ENCODE data around the gene SCARB1. TPM values are rescaled to one million over a fixed set of nuclear protein-coding genes. Genes with fewer than 3 reads are reported as not detected.

The SCARB1 gene
- polyA plus RNA-seq, 1 donor, result 167 TPM

DNA sequence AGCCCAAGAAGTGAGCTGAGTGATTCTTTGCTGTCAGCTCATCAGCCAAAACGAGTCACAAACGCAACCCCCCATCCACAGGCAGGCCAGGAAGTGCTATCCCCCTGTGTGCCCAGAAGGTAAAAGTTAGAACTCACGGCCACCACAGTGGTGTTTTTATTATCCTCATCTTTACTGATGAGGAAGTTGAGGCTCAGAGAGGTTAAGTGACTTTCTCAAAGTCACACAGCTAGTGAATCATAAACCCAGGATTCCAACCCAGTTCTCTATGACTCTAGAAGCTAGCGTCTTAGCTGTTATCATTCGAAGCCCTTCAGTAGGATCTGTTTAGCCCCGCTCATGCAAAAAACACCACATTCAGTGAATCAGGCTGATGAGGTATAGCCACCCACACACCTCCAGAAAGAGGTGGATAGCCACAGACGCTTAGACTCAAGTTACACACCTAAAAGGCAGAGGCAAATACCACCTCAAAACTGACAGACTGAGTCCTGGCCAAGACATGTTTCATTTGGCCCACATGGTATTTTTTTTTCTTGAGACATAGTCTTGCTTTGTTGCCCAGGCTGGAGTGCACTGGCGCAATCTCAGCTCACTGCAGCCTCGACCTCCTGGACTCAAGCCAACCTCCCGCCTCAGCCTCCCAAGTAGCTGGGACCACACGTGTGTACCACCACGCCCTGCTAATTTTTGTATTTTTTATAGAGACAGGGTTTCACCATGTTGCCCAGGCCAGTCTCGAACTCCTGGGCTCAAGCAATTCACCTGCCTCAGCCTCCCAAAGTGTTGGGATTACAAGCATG, 100.7 kb downstream of the SCARB1 start:
- Histone ChIP-seq H3K27ac (ENCODE audit: low read length) (no peak overlapping the region), H3K4me1 (ENCODE audit: control insufficient read depth, insufficient read depth, low read length) (peaks cover 3% of the 10 kb centered on the region), H3K36me3 (ENCODE audit: control insufficient read depth, insufficient read depth, low read length) (no peaks in the 10 kb centered on the region), H3K9me3 (ENCODE audit: control insufficient read depth, low read depth, low read length) (peaks cover 10% of the 10 kb centered on the region), H3K4me3 (ENCODE audit: low read length) (no peak overlapping the region), H3K27me3 (ENCODE audit: control insufficient read depth, insufficient read depth, low read length) (peaks cover 4% of the 10 kb centered on the region)
- no peak for DNase-seq
- WGBS (ENCODE audit: insufficient coverage, low lambda C conversion rate), result no CpG with 5 or more reads among the region's 13 CpGs

DNA sequence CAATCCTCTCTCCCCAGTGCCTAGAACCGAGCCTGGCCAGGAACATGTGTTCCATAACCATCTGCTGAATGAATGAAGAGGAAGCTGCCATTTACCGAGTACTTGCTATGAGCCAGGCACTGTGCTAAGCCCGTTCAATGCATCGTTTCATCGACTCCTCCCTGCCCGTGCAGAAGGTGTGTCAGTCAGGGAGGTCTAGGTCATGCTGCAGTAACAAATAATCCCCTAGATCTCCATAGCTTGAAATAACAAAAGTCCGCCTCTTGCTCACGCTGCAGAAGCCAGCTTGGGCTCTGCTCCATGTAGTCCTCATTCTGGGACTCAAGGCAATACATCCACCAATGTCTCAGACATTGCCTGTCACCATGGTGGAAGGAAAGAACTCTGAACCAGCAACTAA, 101.3 kb downstream of the SCARB1 start:
- DNase-seq, result no peak
- Histone ChIP-seq H3K4me1 (ENCODE audit: control insufficient read depth, insufficient read depth, low read length) (peaks cover 3% of the 10 kb centered on the region), H3K27me3 (ENCODE audit: control insufficient read depth, insufficient read depth, low read length) (peaks cover 4% of the 10 kb centered on the region), H3K27ac (ENCODE audit: low read length) (no peak overlapping the region), H3K4me3 (ENCODE audit: low read length) (no peak overlapping the region), H3K36me3 (ENCODE audit: control insufficient read depth, insufficient read depth, low read length) (no peaks in the 10 kb centered on the region), H3K9me3 (ENCODE audit: control insufficient read depth, low read depth, low read length) (peaks cover 10% of the 10 kb centered on the region)
- WGBS (ENCODE audit: insufficient coverage, low lambda C conversion rate), result no CpG with 5 or more reads among the region's 8 CpGs

DNA sequence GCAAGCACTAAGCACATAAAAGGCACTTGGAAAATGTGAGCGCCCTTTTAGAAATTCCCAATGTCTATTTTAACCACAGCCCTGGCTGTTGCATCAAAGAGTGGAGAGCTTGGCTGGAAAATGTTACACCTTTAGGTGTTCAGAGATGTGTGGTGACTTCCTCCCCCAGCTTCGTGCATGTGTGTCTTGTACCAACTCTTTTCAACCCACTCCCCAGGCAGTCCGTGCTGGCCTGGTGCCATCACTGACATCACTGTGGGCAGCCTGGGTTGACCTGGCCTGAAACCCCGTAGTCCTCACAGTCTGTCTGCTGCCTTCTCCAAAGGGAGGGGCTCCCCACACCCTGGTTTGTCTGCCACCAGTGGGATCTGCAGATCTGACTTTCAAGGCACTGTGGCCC, 101.8 kb downstream of the SCARB1 start:
- peaks cover 11% of the 10 kb centered on the region for H3K9me3 ChIP-seq (ENCODE audit: control insufficient read depth, low read depth, low read length)
- H3K27ac ChIP-seq (ENCODE audit: low read length), result no peak overlapping the region
- peaks cover 3% of the 10 kb centered on the region for H3K4me1 ChIP-seq (ENCODE audit: control insufficient read depth, insufficient read depth, low read length)
- no peak for DNase-seq
- H3K36me3 ChIP-seq (ENCODE audit: control insufficient read depth, insufficient read depth, low read length), result no peaks in the 10 kb centered on the region
- no peak overlapping the region for H3K4me3 ChIP-seq (ENCODE audit: low read length)
- WGBS (ENCODE audit: insufficient coverage, low lambda C conversion rate), result no CpG with 5 or more reads among the region's 4 CpGs
- H3K27me3 ChIP-seq (ENCODE audit: control insufficient read depth, insufficient read depth, low read length), result peaks cover 4% of the 10 kb centered on the region

DNA sequence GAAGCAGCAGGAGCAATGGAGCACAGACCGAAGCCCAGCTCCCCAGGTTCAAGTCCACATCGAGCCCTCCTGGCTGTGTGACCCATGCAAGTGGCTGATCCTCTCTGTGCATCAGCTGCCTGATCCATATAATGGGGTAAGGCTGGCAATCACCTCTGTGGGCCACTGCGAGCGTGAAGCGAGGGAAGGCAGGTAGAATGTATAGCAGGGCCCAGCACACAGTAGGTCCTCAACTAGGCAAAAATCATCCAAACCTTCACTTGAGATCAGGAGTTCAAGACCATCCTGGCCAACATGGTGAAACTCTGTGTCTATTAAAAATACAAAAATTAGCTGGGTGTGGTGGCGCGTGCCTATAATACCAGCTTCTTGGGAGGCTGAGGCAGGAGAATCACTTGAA, 102.6 kb downstream of the SCARB1 start:
- no CpG with 5 or more reads among the region's 7 CpGs for WGBS (ENCODE audit: insufficient coverage, low lambda C conversion rate)
- no peak overlapping the region for H3K4me3 ChIP-seq (ENCODE audit: low read length)
- no peaks in the 10 kb centered on the region for H3K36me3 ChIP-seq (ENCODE audit: control insufficient read depth, insufficient read depth, low read length)
- H3K27ac ChIP-seq (ENCODE audit: low read length), result no peak overlapping the region
- H3K27me3 ChIP-seq (ENCODE audit: control insufficient read depth, insufficient read depth, low read length), result peaks cover 4% of the 10 kb centered on the region
- peaks cover 3% of the 10 kb centered on the region for H3K4me1 ChIP-seq (ENCODE audit: control insufficient read depth, insufficient read depth, low read length)
- peaks cover 11% of the 10 kb centered on the region for H3K9me3 ChIP-seq (ENCODE audit: control insufficient read depth, low read depth, low read length)
- DNase-seq, result no peak

DNA sequence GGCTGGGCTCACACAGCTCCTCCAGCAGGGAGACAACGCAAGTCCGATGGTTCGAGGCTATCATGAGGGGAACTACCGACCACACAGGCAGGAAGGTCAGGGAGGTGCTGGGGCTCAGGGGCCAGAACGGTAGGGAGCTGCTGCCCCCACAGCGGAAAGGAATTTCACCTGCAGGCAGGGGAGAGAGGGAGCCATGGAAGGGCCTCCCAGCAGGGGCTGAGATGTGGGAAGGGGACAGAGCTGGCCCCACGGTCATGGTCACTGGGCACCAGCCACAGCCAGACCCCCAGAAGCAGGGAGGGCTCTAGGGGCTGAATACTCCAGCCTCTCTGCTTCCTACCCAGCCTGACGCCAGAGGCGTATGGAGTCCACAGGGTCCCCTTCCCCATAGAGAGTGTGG, 103.1 kb downstream of the SCARB1 start:
- no peaks in the 10 kb centered on the region for H3K36me3 ChIP-seq (ENCODE audit: control insufficient read depth, insufficient read depth, low read length)
- H3K4me1 ChIP-seq (ENCODE audit: control insufficient read depth, insufficient read depth, low read length), result no peaks in the 10 kb centered on the region
- H3K27me3 ChIP-seq (ENCODE audit: control insufficient read depth, insufficient read depth, low read length), result peaks cover 4% of the 10 kb centered on the region
- H3K9me3 ChIP-seq (ENCODE audit: control insufficient read depth, low read depth, low read length), result peaks cover 11% of the 10 kb centered on the region
- H3K27ac ChIP-seq (ENCODE audit: low read length), result no peak overlapping the region
- DNase-seq, result no peak
- WGBS (ENCODE audit: insufficient coverage, low lambda C conversion rate), result no CpG with 5 or more reads among the region's 9 CpGs
- H3K4me3 ChIP-seq (ENCODE audit: low read length), result no peak overlapping the region

DNA sequence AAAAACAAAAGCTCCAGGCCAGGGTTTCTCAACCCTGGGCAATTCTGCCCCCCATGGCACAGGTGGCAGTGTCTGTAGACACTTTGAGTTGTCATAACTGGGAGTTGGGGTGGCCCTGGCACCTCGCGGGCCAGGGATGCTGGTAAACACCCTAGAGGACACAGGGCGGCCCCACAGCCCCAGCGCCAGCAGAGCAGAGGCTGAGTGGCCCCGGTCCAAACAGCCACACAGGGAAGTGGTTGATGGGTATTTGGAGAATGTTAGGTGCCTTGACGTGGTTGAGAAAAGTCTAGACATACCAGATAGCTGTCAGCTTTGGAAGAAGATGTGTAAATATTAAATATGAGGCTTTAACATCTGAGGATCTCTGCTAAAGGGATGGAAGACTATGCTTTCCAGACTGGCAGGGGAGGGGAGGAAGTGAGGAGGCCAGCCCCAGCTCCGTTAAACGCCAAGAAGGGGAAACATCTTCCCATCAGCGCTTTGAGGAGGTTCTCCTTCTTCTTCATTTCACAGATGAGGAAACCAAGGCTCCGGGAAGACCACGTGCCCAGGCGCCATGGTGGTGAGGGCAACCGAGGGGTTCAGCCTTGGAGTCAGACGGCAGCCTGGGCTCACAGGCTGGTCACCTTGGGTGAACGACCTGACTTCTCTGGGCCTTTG, 103.7 kb downstream of the SCARB1 start:
- Histone ChIP-seq H3K4me3 (ENCODE audit: low read length) (no peak overlapping the region), H3K36me3 (ENCODE audit: control insufficient read depth, insufficient read depth, low read length) (no peaks in the 10 kb centered on the region), H3K27me3 (ENCODE audit: control insufficient read depth, insufficient read depth, low read length) (peaks cover 4% of the 10 kb centered on the region), H3K27ac (ENCODE audit: low read length) (no peak overlapping the region), H3K9me3 (ENCODE audit: control insufficient read depth, low read depth, low read length) (peaks cover 11% of the 10 kb centered on the region), H3K4me1 (ENCODE audit: control insufficient read depth, insufficient read depth, low read length) (peaks cover 2% of the 10 kb centered on the region)
- DNase-seq, result no peak
- no CpG with 5 or more reads among the region's 15 CpGs for WGBS (ENCODE audit: insufficient coverage, low lambda C conversion rate)

DNA sequence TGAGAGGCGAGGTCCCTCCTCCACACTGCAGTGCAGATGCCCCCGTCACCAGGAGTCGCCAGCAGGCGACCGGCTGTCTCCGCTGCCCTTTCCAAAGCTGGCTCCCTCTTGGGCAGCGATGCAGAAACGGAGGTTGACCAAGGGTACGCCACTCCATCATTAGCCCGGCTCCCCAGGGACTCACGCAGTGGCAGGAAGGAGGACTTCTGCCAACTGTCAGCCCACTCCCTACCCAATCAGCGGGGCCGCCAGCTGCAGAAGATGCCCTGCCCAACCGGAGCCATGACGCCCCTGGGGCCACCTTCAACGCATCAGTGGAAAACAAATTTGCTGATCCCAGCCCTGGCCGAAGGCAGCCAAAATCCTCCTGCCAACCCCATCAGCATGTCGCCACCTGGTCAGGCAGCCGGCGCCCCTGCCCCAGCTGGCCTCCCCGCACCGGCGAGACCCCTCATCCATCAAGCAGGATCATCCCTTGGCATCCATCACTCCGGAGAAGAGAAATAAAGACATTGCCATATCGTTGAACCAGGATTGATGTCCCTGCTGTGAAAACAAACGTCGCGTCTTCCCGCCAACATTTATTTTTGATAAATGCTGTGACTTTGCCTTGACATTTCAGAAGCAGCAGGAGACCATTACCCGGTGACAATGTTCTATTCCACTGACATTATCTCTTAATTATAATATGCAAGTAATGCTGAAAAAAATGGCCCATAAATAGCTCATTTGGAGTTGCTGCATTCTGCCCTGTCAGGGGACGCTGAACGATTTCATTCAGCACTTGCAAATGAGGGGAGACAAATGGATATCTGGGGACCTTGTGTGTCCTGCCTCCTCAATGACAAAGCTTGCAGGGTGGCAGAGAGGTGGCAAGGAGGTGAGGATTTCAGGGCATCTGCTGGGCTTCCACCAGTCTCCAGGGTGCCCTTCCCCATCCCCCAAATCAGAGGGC, 105.1 kb downstream of the SCARB1 start:
- DNase-seq, result no peak
- Histone ChIP-seq H3K27ac (ENCODE audit: low read length) (no peak overlapping the region), H3K4me3 (ENCODE audit: low read length) (no peak overlapping the region), H3K36me3 (ENCODE audit: control insufficient read depth, insufficient read depth, low read length) (no peaks in the 10 kb centered on the region), H3K9me3 (ENCODE audit: control insufficient read depth, low read depth, low read length) (peaks cover 4% of the 10 kb centered on the region), H3K4me1 (ENCODE audit: control insufficient read depth, insufficient read depth, low read length) (peaks cover 7% of the 10 kb centered on the region), H3K27me3 (ENCODE audit: control insufficient read depth, insufficient read depth, low read length) (peaks cover 4% of the 10 kb centered on the region)
- no CpG with 5 or more reads among the region's 32 CpGs for WGBS (ENCODE audit: insufficient coverage, low lambda C conversion rate)

DNA sequence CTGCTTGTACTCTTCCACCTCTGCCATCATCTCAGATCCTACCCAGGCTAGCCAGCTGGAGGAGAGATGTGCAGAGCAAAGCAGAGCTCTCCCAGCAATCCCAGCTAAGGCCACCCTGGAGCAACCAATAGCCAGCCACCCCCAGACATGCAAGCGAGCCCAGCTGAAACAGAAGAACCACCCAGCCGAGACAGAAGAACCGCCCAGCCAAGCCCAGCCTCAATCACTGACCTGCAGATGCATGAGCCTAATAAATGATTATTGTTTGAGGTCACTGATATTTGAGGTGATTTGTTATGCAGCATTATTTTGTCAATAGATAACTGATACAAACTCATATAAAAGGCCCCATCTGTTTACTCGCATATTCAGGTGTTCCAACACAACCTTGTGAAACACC, 106.3 kb downstream of the SCARB1 start:
- Histone ChIP-seq H3K4me1 (ENCODE audit: control insufficient read depth, insufficient read depth, low read length) (peaks cover 7% of the 10 kb centered on the region), H3K27me3 (ENCODE audit: control insufficient read depth, insufficient read depth, low read length) (peaks cover 4% of the 10 kb centered on the region), H3K36me3 (ENCODE audit: control insufficient read depth, insufficient read depth, low read length) (no peaks in the 10 kb centered on the region), H3K4me3 (ENCODE audit: low read length) (no peak overlapping the region), H3K27ac (ENCODE audit: low read length) (no peak overlapping the region), H3K9me3 (ENCODE audit: control insufficient read depth, low read depth, low read length) (peaks cover 4% of the 10 kb centered on the region)
- DNase-seq, result no peak
- 90% methylated on average over 1 of the region's 4 CpGs for WGBS (ENCODE audit: insufficient coverage, low lambda C conversion rate)

DNA sequence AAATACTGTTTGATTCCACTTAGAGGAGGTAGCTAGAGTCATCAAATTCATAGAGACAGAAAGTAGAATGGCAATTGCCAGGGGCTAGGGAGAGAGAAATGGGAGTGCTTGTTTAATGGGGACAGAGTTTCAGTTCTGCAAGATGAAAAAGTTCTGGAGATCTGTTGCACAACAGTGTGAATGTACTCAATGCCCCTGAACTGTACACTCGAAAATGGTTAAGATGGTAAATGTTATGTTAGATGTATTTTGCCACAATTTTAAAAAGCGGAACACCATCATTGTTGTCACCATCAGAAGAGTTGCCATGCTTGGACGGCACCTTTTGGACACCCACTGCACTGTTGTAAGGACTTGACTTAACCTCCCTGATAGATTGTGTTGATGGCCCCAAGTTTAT, 106.9 kb downstream of the SCARB1 start:
- Histone ChIP-seq H3K4me3 (ENCODE audit: low read length) (no peak overlapping the region), H3K36me3 (ENCODE audit: control insufficient read depth, insufficient read depth, low read length) (no peaks in the 10 kb centered on the region), H3K4me1 (ENCODE audit: control insufficient read depth, insufficient read depth, low read length) (peaks cover 7% of the 10 kb centered on the region), H3K27ac (ENCODE audit: low read length) (no peak overlapping the region), H3K9me3 (ENCODE audit: control insufficient read depth, low read depth, low read length) (peaks cover 4% of the 10 kb centered on the region), H3K27me3 (ENCODE audit: control insufficient read depth, insufficient read depth, low read length) (peaks cover 4% of the 10 kb centered on the region)
- WGBS (ENCODE audit: insufficient coverage, low lambda C conversion rate), result no CpG with 5 or more reads among the region's 3 CpGs
- no peak for DNase-seq

DNA sequence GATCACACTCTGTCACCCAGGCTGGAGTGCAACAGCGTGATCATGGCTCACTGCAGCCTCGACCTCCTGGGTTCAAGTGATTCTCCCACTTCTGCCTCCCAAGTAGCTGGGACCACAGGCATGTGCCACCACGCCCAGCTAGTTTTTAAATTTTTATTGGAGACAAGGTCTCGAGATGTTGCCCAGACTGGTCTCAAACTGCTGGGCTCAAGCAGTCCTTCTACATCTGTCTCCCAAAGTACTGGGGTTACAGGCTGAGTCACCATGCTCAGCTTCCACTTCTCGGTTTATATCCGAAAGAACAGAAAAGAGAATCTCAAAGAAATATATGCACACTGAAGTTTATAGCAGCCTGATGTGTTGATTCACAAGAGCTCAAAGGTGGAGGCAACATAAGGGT, 107.5 kb downstream of the SCARB1 start:
- DNase-seq, result no peak
- H3K36me3 ChIP-seq (ENCODE audit: control insufficient read depth, insufficient read depth, low read length), result no peaks in the 10 kb centered on the region
- H3K4me1 ChIP-seq (ENCODE audit: control insufficient read depth, insufficient read depth, low read length), result peaks cover 7% of the 10 kb centered on the region
- H3K27ac ChIP-seq (ENCODE audit: low read length), result no peak overlapping the region
- H3K27me3 ChIP-seq (ENCODE audit: control insufficient read depth, insufficient read depth, low read length), result peaks cover 4% of the 10 kb centered on the region
- no CpG with 5 or more reads among the region's 6 CpGs for WGBS (ENCODE audit: insufficient coverage, low lambda C conversion rate)
- peaks cover 4% of the 10 kb centered on the region for H3K9me3 ChIP-seq (ENCODE audit: control insufficient read depth, low read depth, low read length)
- H3K4me3 ChIP-seq (ENCODE audit: low read length), result no peak overlapping the region

Measured in large intestine (tissue), 3 donors.